Muscle of leg (tissue), 11 donors: ENCODE results near the gene CTTNBP2. TPM values are rescaled to one million over a fixed set of nuclear protein-coding genes. Genes with fewer than 3 reads are reported as not detected.
A peak's percentile ranks its signal among the peaks of the same experiment; 100 is the strongest.

ENCODE experiments used
- DNase-seq: peaks from one replicate; pipeline ENCODE4 v3.0.0; 2013
- H3K27ac ChIP-seq: one replicate; pipeline ENCODE4 v1.5.1; 2013; ENCODE audit warnings: mild to moderate bottlenecking, low read length, control low read depth
- H3K27me3 ChIP-seq: one replicate; pipeline ENCODE4 v1.6.1; 2013; ENCODE audit warnings: low read length; ENCODE audit not compliant: control insufficient read depth, insufficient read depth
- H3K36me3 ChIP-seq: one replicate; pipeline ENCODE4 v1.6.1; 2013; ENCODE audit warnings: low read length; ENCODE audit not compliant: control insufficient read depth, insufficient read depth
- H3K4me1 ChIP-seq: one replicate; pipeline ENCODE4 v1.6.1; 2013; ENCODE audit warnings: low read length; ENCODE audit not compliant: control insufficient read depth, insufficient read depth
- H3K4me3 ChIP-seq: one replicate; pipeline ENCODE4 v1.5.1; 2013; ENCODE audit warnings: low read length, control low read depth
- H3K9me3 ChIP-seq: replicated peaks from 2 replicates; pipeline ENCODE4 v1.6.1; 2013; ENCODE audit warnings: low read depth, low read length; ENCODE audit not compliant: control insufficient read depth
- WGBS: methylation state at CpG from one replicate; pipeline ENCODE4 v1.1.5; 2013; ENCODE audit warnings: missing lambda C conversion rate; ENCODE audit not compliant: insufficient coverage; 5-methylcytosine and 5-hydroxymethylcytosine counted together
- polyA plus RNA-seq, 8 donors: library from polyadenylated mRNA; unstranded; fragments of 120-200 nt; gene quantifications; one replicate each; pipeline versions ENCODE4 v1.2.1 to v1.2.3, GENCODE V29; 2013; ENCODE audit warnings: inconsistent platforms in 1 of 8, low replicate concordance in 1 of 8; ENCODE audit not compliant: insufficient read length in 8 of 8, insufficient read depth in 1 of 8
- total RNA-seq: library from RNA; stranded (reverse); fragments of 120-200 nt; gene quantifications from one replicate; pipeline ENCODE4 v1.2.4, GENCODE V29; 2013

Gene CTTNBP2
- total and polyA plus RNA-seq, 9 donors: 0.71 to 4.3 (median 1.9) TPM

- no peak overlapping the region for H3K4me3 ChIP-seq
- peak; percentile 78 for DNase-seq
- H3K27me3 ChIP-seq: no peaks in the 10 kb centered on the region
- no peaks in the 10 kb centered on the region for H3K36me3 ChIP-seq
- WGBS: 67% methylated on average over 1 of the region's 7 CpGs
- no peaks in the 10 kb centered on the region for H3K9me3 ChIP-seq
- H3K27ac ChIP-seq: no peak overlapping the region
- H3K4me1 ChIP-seq: no peaks in the 10 kb centered on the region
Observed at GRCh38 chr7:117848941-117849340, 24.3 kb downstream of the CTTNBP2 start.

- no peaks in the 10 kb centered on the region for H3K36me3 ChIP-seq
- no peak overlapping the region for H3K27ac ChIP-seq
- no peak for DNase-seq
- H3K4me3 ChIP-seq: no peak overlapping the region
- no peaks in the 10 kb centered on the region for H3K9me3 ChIP-seq
- no peaks in the 10 kb centered on the region for H3K4me1 ChIP-seq
- 95% methylated on average over 2 of the region's 2 CpGs for WGBS
- no peaks in the 10 kb centered on the region for H3K27me3 ChIP-seq
Observed at GRCh38 chr7:117844678-117845077, 28.6 kb downstream of the CTTNBP2 start.

- Histone ChIP-seq H3K4me1 (no peaks in the 10 kb centered on the region), H3K36me3 (no peaks in the 10 kb centered on the region), H3K27me3 (no peaks in the 10 kb centered on the region), H3K9me3 (no peaks in the 10 kb centered on the region), H3K4me3 (no peak overlapping the region), H3K27ac (no peak overlapping the region)
- no CpG with 5 or more reads among the region's 2 CpGs for WGBS
- DNase-seq: no peak
Observed at GRCh38 chr7:117841611-117842010, 31.6 kb downstream of the CTTNBP2 start.

- H3K27ac ChIP-seq: no peak overlapping the region
- no peaks in the 10 kb centered on the region for H3K4me1 ChIP-seq
- no peak overlapping the region for H3K4me3 ChIP-seq
- H3K9me3 ChIP-seq: no peaks in the 10 kb centered on the region
- H3K27me3 ChIP-seq: no peaks in the 10 kb centered on the region
- no peak for DNase-seq
- no peaks in the 10 kb centered on the region for H3K36me3 ChIP-seq
Observed at GRCh38 chr7:117841011-117841410, 32.2 kb downstream of the CTTNBP2 start.

GRCh38 chr7:117839507-117839906, 33.7 kb downstream of the CTTNBP2 start:
- Histone ChIP-seq H3K4me3 (no peak overlapping the region), H3K27me3 (no peaks in the 10 kb centered on the region), H3K9me3 (no peaks in the 10 kb centered on the region), H3K27ac (no peak overlapping the region), H3K4me1 (no peaks in the 10 kb centered on the region), H3K36me3 (no peaks in the 10 kb centered on the region)
- DNase-seq: no peak

- 83% methylated on average over 1 of the region's 1 CpG for WGBS
- no peak overlapping the region for H3K4me3 ChIP-seq
Observed at GRCh38 chr7:117837841-117838240, 35.4 kb downstream of the CTTNBP2 start.

DNA sequence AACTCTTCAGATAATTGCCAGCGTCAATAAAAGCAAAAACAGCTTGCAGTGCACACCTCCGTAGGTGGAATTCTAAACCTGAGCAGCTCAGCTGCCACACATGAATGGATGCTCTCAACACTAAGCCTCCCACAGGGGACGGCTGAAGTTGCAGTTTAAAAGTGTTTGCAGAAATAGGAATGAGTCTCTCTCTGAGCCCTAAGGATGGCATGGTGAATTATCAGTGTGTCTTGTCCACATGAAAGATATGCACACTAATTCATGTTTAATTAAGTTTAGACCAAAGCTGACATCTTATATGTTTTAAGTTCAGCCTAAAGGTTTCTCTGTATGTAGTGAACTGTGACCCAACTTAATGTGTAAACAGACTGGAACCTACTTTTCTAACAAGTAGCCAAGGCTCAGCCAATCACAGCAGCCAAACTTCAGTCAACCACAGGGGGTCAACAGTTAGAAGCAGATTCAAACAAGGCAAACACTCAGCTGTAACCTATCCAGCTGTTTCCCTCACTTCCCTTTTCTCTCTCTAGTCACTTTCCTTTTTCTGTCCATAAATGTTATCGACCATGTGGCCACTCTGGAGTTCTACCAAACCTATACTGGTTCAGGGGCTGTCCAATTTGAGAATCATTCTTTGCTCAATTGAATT, 38.1 kb downstream of the CTTNBP2 start:
- Histone ChIP-seq H3K27ac (no peak overlapping the region), H3K27me3 (no peaks in the 10 kb centered on the region), H3K4me1 (no peaks in the 10 kb centered on the region), H3K36me3 (no peaks in the 10 kb centered on the region), H3K4me3 (no peak overlapping the region), H3K9me3 (no peaks in the 10 kb centered on the region)
- peak; percentile 17 for DNase-seq
- WGBS: 0% methylated on average over 1 of the region's 4 CpGs

More at GRCh38 chr7:117837841-117838240, 35.4 kb downstream of the CTTNBP2 start:
- Histone ChIP-seq H3K27ac (no peak overlapping the region), H3K4me1 (no peaks in the 10 kb centered on the region), H3K9me3 (no peaks in the 10 kb centered on the region), H3K27me3 (no peaks in the 10 kb centered on the region), H3K36me3 (no peaks in the 10 kb centered on the region)
- no peak for DNase-seq

DNA sequence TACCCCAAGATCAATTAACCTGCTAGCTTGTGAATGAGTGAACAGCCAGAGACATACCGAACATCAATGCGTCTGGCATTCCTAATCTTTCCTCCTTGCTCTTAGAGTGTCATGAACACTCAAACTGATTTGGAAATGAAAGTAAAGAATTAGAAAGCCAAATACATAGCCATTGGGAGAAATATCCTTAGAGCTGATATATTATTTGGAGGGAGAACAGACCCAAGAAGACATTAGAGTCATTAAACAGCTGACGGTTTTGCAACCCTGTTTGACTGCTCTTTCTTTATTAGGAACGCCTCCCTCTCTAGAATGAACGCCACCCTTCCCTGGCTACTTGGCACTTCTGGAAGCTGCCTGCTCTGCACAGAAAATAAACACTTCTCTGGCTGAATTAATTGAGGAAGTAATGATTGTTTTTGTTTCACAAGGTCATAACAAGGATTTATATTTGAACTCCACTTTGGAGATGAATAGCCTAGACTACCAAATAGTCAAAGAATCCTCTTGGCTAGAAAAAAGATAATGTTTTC, 42.8 kb downstream of the CTTNBP2 start:
- DNase-seq: peak; percentile 31
- no peak overlapping the region for H3K27ac ChIP-seq

GRCh38 chr7:117829450-117830117, 43.7 kb downstream of the CTTNBP2 start:
- Histone ChIP-seq H3K4me3 (no peak overlapping the region), H3K27ac (no peak overlapping the region), H3K27me3 (no peaks in the 10 kb centered on the region), H3K36me3 (no peaks in the 10 kb centered on the region), H3K4me1 (no peaks in the 10 kb centered on the region), H3K9me3 (no peaks in the 10 kb centered on the region)
- 50% methylated on average over 1 of the region's 1 CpG for WGBS
- DNase-seq: no peak

More for the DNA sequence above, 42.8 kb downstream of the CTTNBP2 start:
- Histone ChIP-seq H3K9me3 (no peaks in the 10 kb centered on the region), H3K4me1 (no peaks in the 10 kb centered on the region), H3K4me3 (no peak overlapping the region), H3K36me3 (no peaks in the 10 kb centered on the region), H3K27me3 (no peaks in the 10 kb centered on the region)
- WGBS: no CpG with 5 or more reads among the region's 5 CpGs

GRCh38 chr7:117828825-117829224, 44.4 kb downstream of the CTTNBP2 start:
- DNase-seq: no peak
- Histone ChIP-seq H3K9me3 (no peaks in the 10 kb centered on the region), H3K36me3 (no peaks in the 10 kb centered on the region), H3K4me1 (no peaks in the 10 kb centered on the region), H3K27ac (no peak overlapping the region), H3K4me3 (no peak overlapping the region), H3K27me3 (no peaks in the 10 kb centered on the region)
- no CpG with 5 or more reads among the region's 2 CpGs for WGBS
